Measurements from ENCODE around the gene CTSZ.

- TF ChIP-seq CTCF (IDR thresholded peaks at IDR 0.05) (no peak), POLR2A (IDR thresholded peaks at IDR 0.05) (no peak)
Observed at GRCh38 chr20:58988565-58988882, 18.5 kb downstream of the CTSZ start.

Data from heart left ventricle (tissue), 13 donors.